HCT116 (cell line): ENCODE measurements around the gene NKX6-1. TPM values are rescaled to one million over a fixed set of nuclear protein-coding genes. Genes with fewer than 3 reads are reported as not detected.

Experiments used
- ATAC-seq: fragments of 200-7000 bp; cut with Tn5 transposase; 2 replicates; pipeline ENCODE4 v1.9.1; 2020; ENCODE audit warnings: mild to moderate bottlenecking, moderate library complexity
- BruUV-seq: library from RNA; stranded (reverse); fragments of 400-500 nt; replicated peaks from 2 replicates; lab custom pipeline; 2021; lab: Mats Ljungman, UMichigan
- CTCF ChIA-PET: fragments of 300-600 bp; sonication (Branson Sonifier 250); formaldehyde crosslinking; loops from one replicate; lab custom pipeline; 2021; ENCODE audit warnings: antibody characterized with exemption; lab: Charles Lee
- POLR2A ChIA-PET: fragments of 300-600, 350-600 bp; sonication (Branson Sonifier 250); formaldehyde crosslinking; loops from one replicate; lab custom pipeline; 2021; ENCODE audit warnings: antibody characterized with exemption; lab: Charles Lee
- RAD21 ChIA-PET, 2 experiments: fragments of 300-600 bp; sonication (Branson Sonifier 250); formaldehyde crosslinking; loops; one replicate each; lab custom pipeline; 2023; ENCODE audit warnings: low total read pairs in 2 of 2; ENCODE audit not compliant: uncharacterized antibody in 2 of 2, unreplicated experiment in 2 of 2, low non-redundant PET in 1 of 2; lab: Charles Lee
- DNase-seq: peaks from one replicate; pipeline ENCODE4 v3.0.0-alpha.2; 2010; ENCODE audit warnings: low read depth, low spot score
- H2AFZ ChIP-seq: fragments of 200-600 bp; shearing (Covaris generic), sonication (generic); 2 replicates; pipeline ENCODE4 v1.6.1; 2017; ENCODE audit warnings: low read depth, mixed run types, mixed read lengths, antibody characterized with exemption, low read length; ENCODE audit not compliant: poor library complexity, severe bottlenecking
- H3K27ac ChIP-seq: 2 replicates; pipeline ENCODE4 v1.5.1; 2012; ENCODE audit warnings: low read depth, low read length
- H3K27me3 ChIP-seq: fragments of 200-600 bp; sonication (generic); 2 replicates; pipeline ENCODE4 v1.6.1; 2016; ENCODE audit warnings: mixed run types, low read length, mixed read lengths; ENCODE audit not compliant: insufficient read depth
- H3K36me3 ChIP-seq, 2 experiments: fragments of 200-500 bp in 1 of 2; fragments of 200-600 bp in 1 of 2; sonication (Bioruptor generic) in 1 of 2; sonication (generic) in 1 of 2; 2 replicates each; pipeline versions ENCODE4 v1.5.1 to v1.6.1; 2014 to 2016; ENCODE audit warnings: low read length in 2 of 2, inconsistent platforms in 1 of 2, mixed read lengths in 1 of 2, mixed run types in 1 of 2; ENCODE audit not compliant: insufficient read depth in 2 of 2, control insufficient read depth in 1 of 2
- H3K4me1 ChIP-seq, 2 experiments: fragments of 200-600 bp in 1 of 2; sonication (generic) in 1 of 2; 2 replicates each; pipeline versions ENCODE4 v1.5.1 to v1.6.1; 2012 to 2017; ENCODE audit warnings: low read length in 2 of 2, inconsistent platforms in 1 of 2, mild to moderate bottlenecking in 1 of 2, mixed read lengths in 1 of 2, mixed run types in 1 of 2, moderate library complexity in 1 of 2; ENCODE audit not compliant: insufficient read depth in 2 of 2, control insufficient read depth in 1 of 2
- H3K4me2 ChIP-seq: fragments of 200-600 bp; sonication (generic); 2 replicates; pipeline ENCODE4 v1.6.1; 2017; ENCODE audit warnings: mixed run types, low read length, mixed read lengths
- H3K4me3 ChIP-seq, 2 experiments: fragments of 200-600 bp in 1 of 2; sonication (generic) in 1 of 2; replicated peaks in 1 of 2; 2 replicates each; pipeline ENCODE4 v1.5.1; 2011 to 2016; ENCODE audit warnings: low read length in 2 of 2, control low read depth in 1 of 2, low read depth in 1 of 2, mild to moderate bottlenecking in 1 of 2, mixed read lengths in 1 of 2, mixed run types in 1 of 2
- H3K79me2 ChIP-seq: fragments of 200-600 bp; sonication (generic); 2 replicates; pipeline ENCODE4 v1.6.1; 2017; ENCODE audit warnings: mild to moderate bottlenecking, mixed run types, low read length, moderate library complexity, mixed read lengths; ENCODE audit not compliant: insufficient read depth
- H3K9ac ChIP-seq: fragments of 200-600 bp; sonication (generic); 2 replicates; pipeline ENCODE4 v1.6.1; 2016; ENCODE audit warnings: low read length, mixed read lengths
- H3K9me2 ChIP-seq: fragments of 200-600 bp; sonication (generic), shearing (Covaris generic); 2 replicates; pipeline ENCODE4 v1.6.1; 2017; ENCODE audit warnings: mixed run types, mild to moderate bottlenecking, moderate library complexity; ENCODE audit not compliant: insufficient read depth
- H3K9me3 ChIP-seq, 2 experiments: fragments of 200-500 bp in 1 of 2; fragments of 200-600 bp in 1 of 2; sonication (Bioruptor generic) in 1 of 2; sonication (generic) in 1 of 2; 2 replicates each; pipeline ENCODE4 v1.6.1; 2014 to 2017; ENCODE audit warnings: low read length in 2 of 2, mixed read lengths in 2 of 2, inconsistent platforms in 1 of 2, low read depth in 1 of 2, mild to moderate bottlenecking in 1 of 2, mixed run types in 1 of 2, moderate library complexity in 1 of 2; ENCODE audit not compliant: control insufficient read depth in 1 of 2, insufficient read depth in 1 of 2
- H4K20me1 ChIP-seq: fragments of 200-600 bp; sonication (generic), shearing (Covaris generic); 2 replicates; pipeline ENCODE4 v1.6.1; 2017; ENCODE audit warnings: mixed run types, mild to moderate bottlenecking, moderate library complexity; ENCODE audit not compliant: insufficient read depth
- EGR1 ChIP-seq: IDR thresholded peaks from 2 replicates; pipeline ENCODE4 v1.6.1; 2012; ENCODE audit warnings: low read depth
- EZH2 ChIP-seq: fragments of 200-600 bp; sonication (generic); IDR thresholded peaks from 2 replicates; pipeline ENCODE4 v1.6.1; 2017; ENCODE audit warnings: antibody characterized with exemption, mixed run types
- JUND ChIP-seq: IDR thresholded peaks from 2 replicates; pipeline ENCODE4 v1.6.1; 2012
- RAD21 ChIP-seq: IDR thresholded peaks from 2 replicates; pipeline ENCODE4 v1.6.1; 2012; ENCODE audit warnings: low read depth, mild to moderate bottlenecking
- TCF7L2 ChIP-seq: IDR thresholded peaks from 2 replicates; pipeline ENCODE4 v1.7.0; 2011; ENCODE audit warnings: borderline replicate concordance, inconsistent platforms; ENCODE audit not compliant: insufficient read depth, insufficient read length; ENCODE audit errors: extremely low read depth
- YY1 ChIP-seq: IDR thresholded peaks from 2 replicates; pipeline ENCODE4 v1.6.1; 2011; ENCODE audit warnings: low read length, low read depth, moderate library complexity, mild to moderate bottlenecking; ENCODE audit not compliant: insufficient replicate concordance; ENCODE audit errors: extremely low read depth
- ZFX ChIP-seq: fragments of 450-650 bp; IDR thresholded peaks from 2 replicates; pipeline ENCODE4 v1.6.1; 2017
- ZNF274 ChIP-seq: fragments of 200-500 bp; sonication (Bioruptor generic); IDR thresholded peaks from 2 replicates; pipeline ENCODE4 v1.6.1; 2014; ENCODE audit warnings: mild to moderate bottlenecking, low read depth, low read length, inconsistent platforms
- intact Hi-C: fragments of 100-400 bp; cut with micrococcal nuclease; formaldehyde crosslinking; loops from 2 replicates; pipeline ENCODE4 v1.10.0; 2022
- total RNA-seq: library from RNA; stranded (reverse); gene quantifications from one replicate; pipeline ENCODE4 v1.2.1, GENCODE V29; 2021; ENCODE audit not compliant: unreplicated experiment
- TF ChIP-seq, protein P1 (sequence below): IDR thresholded peaks from 2 replicates; pipeline ENCODE4 v1.6.1; 2012; ENCODE audit warnings: low read depth
- TF ChIP-seq, protein P2 (sequence below): IDR thresholded peaks from 2 replicates; pipeline ENCODE4 v1.6.1; 2012

Gene NKX6-1
- total RNA-seq, 1 experiment from 2014 or later: 4.2 TPM

DNA sequence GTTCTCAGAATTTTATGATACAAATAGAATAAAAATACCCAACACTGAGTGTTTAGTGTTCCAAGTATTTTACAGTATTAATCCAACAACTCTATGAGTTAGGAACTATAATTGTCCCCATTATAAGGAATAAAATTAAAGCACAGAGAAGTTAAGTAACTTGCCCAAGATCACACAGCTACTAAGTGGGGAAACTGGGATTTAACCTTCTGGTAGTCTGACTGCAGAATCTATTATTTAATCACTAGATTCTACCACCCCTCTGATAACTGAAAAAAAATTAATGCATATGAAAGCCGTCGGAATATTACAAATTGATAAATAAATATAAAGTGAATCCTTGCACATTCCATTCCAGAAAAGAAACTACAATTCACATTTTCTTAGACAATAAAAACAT lies 5.7 kb upstream of the NKX6-1 start:
- ChIA-PET RAD21 (no interaction called here), POLR2A (no interaction called here), CTCF (interaction anchor here (1.1 kb wide), 1 partner anchor 78 kb away, joined by 3 read pairs; no protein-coding TSS in a partner anchor)
- BruUV-seq: no TSS peak
- Histone ChIP-seq H3K4me1 (peaks cover 0 to 2% of the 10 kb centered on the region in 2 experiments; a peak in 1 of 4 replicates), H3K9me2 (no peaks in the 10 kb centered on the region), H3K27me3 (no peaks in the 10 kb centered on the region), H3K4me2 (no peak overlapping the region), H3K36me3 (no peaks in the 10 kb centered on the region), H3K9me3 (no peaks in the 10 kb centered on the region), H2AFZ (no peak overlapping the region), H4K20me1 (no peaks in the 10 kb centered on the region), H3K4me3 (no peak overlapping the region), H3K9ac (no peak overlapping the region), H3K79me2 (no peaks in the 10 kb centered on the region), H3K27ac (no peak overlapping the region)
- no peak for ATAC-seq
- DNase-seq: no peak
- TF ChIP-seq ZFX: no peak
- TF ChIP-seq ZNF274: no peak
- TF ChIP-seq RAD21: no peak
- no peak for TF ChIP-seq YY1
- no peak for TF ChIP-seq EZH2
- TF ChIP-seq TCF7L2: no peak
- TF ChIP-seq JUND: no peak
- TF ChIP-seq EGR1: no peak
- TF ChIP-seq, protein P1, sequence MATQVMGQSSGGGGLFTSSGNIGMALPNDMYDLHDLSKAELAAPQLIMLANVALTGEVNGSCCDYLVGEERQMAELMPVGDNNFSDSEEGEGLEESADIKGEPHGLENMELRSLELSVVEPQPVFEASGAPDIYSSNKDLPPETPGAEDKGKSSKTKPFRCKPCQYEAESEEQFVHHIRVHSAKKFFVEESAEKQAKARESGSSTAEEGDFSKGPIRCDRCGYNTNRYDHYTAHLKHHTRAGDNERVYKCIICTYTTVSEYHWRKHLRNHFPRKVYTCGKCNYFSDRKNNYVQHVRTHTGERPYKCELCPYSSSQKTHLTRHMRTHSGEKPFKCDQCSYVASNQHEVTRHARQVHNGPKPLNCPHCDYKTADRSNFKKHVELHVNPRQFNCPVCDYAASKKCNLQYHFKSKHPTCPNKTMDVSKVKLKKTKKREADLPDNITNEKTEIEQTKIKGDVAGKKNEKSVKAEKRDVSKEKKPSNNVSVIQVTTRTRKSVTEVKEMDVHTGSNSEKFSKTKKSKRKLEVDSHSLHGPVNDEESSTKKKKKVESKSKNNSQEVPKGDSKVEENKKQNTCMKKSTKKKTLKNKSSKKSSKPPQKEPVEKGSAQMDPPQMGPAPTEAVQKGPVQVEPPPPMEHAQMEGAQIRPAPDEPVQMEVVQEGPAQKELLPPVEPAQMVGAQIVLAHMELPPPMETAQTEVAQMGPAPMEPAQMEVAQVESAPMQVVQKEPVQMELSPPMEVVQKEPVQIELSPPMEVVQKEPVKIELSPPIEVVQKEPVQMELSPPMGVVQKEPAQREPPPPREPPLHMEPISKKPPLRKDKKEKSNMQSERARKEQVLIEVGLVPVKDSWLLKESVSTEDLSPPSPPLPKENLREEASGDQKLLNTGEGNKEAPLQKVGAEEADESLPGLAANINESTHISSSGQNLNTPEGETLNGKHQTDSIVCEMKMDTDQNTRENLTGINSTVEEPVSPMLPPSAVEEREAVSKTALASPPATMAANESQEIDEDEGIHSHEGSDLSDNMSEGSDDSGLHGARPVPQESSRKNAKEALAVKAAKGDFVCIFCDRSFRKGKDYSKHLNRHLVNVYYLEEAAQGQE: no peak
- TF ChIP-seq, protein P2, sequence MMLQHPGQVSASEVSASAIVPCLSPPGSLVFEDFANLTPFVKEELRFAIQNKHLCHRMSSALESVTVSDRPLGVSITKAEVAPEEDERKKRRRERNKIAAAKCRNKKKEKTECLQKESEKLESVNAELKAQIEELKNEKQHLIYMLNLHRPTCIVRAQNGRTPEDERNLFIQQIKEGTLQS: no peak
- intact Hi-C loops: loop anchor here (1.0 to 10.0 kb wide), 7 partner anchors 34 to 1000 kb away; no protein-coding TSS in a partner anchor
